NOMO-1 (cell line): Measurements from ENCODE around the gene ATP6V0E2.
"Not testable (repeated sequence)": the region's sequence is repeated elsewhere in the genome, so short reads cannot be mapped to it uniquely, and the experiment has no call there.

ENCODE experiments used
- DNase-seq, 2 experiments: peaks; one replicate each; lab custom pipeline; 2025; ENCODE audit not compliant: unreplicated experiment in 2 of 2; lab: John Stamatoyannopoulos, UW

Gene ATP6V0E2

GRCh38 chr7:149873074-149873969 is at the start of gene ATP6V0E2:
Gene ATP6V0E2, plus strand, starts transcription at chr7:149873969. Its CDS starts 97 bp downstream, at chr7:149874066.
- DNase-seq: peak; percentile 38 to 58

GRCh38 chr7:149824301-149824741 is 49.4 kb upstream of the ATP6V0E2 start:
- DNase-seq: no peak

GRCh38 chr7:149824748-149825566 is 48.8 kb upstream of the ATP6V0E2 start:
- DNase-seq: no peak

- DNase-seq: no peak
These were observed 48.0 kb upstream of the ATP6V0E2 start for GRCh38 chr7:149825567-149826343.

GRCh38 chr7:149826344-149827088 is 47.3 kb upstream of the ATP6V0E2 start:
- DNase-seq: no peak

GRCh38 chr7:149827089-149827981 is 46.4 kb upstream of the ATP6V0E2 start:
- no peak for DNase-seq

GRCh38 chr7:149828357-149829309 is 45.1 kb upstream of the ATP6V0E2 start:
- DNase-seq: no peak

- DNase-seq: not testable (repeated sequence)
These were observed 43.2 kb upstream of the ATP6V0E2 start for GRCh38 chr7:149830527-149830926.

- no peak for DNase-seq
These were observed 42.6 kb upstream of the ATP6V0E2 start for GRCh38 chr7:149830997-149831740.

GRCh38 chr7:149831741-149832219 is 42.0 kb upstream of the ATP6V0E2 start:
- no peak for DNase-seq

- DNase-seq: no peak
These were observed 41.3 kb upstream of the ATP6V0E2 start for GRCh38 chr7:149832332-149833041.

- no peak for DNase-seq
These were observed 40.2 kb upstream of the ATP6V0E2 start for GRCh38 chr7:149833495-149834130.

- DNase-seq: no peak
These were observed 39.2 kb upstream of the ATP6V0E2 start for GRCh38 chr7:149834601-149835000.

- no peak for DNase-seq
These were observed 37.3 kb upstream of the ATP6V0E2 start for GRCh38 chr7:149836434-149836833.

- no peak for DNase-seq
These were observed 36.1 kb upstream of the ATP6V0E2 start for GRCh38 chr7:149837564-149838223.
